ENCODE measurements around the gene DDN.

GRCh38 chr12:48973531-48973930, 25.6 kb downstream of the DDN start:
- no peak for TF ChIP-seq CTCF (IDR thresholded peaks at IDR 0.05)
- TF ChIP-seq POLR2AphosphoS5 (IDR thresholded peaks at IDR 0.05; ENCODE audit: low read depth, low read length), result no peak

Measured in Panc1 (cell line).